Suppressor macrophage (primary cell): Measurements from ENCODE around the gene HGS.

ENCODE experiments used
- DNase-seq, 4 experiments: peaks; one replicate each; pipeline ENCODE4 v3.0.0-alpha.2; 2020 to 2022
- total RNA-seq, 17 experiments: gene quantifications; one replicate each; lab custom pipeline; 2026; ENCODE audit warnings: mixed read lengths in 6 of 17, inconsistent platforms in 3 of 17; lab: John Stamatoyannopoulos, UW

Gene HGS, protein sequence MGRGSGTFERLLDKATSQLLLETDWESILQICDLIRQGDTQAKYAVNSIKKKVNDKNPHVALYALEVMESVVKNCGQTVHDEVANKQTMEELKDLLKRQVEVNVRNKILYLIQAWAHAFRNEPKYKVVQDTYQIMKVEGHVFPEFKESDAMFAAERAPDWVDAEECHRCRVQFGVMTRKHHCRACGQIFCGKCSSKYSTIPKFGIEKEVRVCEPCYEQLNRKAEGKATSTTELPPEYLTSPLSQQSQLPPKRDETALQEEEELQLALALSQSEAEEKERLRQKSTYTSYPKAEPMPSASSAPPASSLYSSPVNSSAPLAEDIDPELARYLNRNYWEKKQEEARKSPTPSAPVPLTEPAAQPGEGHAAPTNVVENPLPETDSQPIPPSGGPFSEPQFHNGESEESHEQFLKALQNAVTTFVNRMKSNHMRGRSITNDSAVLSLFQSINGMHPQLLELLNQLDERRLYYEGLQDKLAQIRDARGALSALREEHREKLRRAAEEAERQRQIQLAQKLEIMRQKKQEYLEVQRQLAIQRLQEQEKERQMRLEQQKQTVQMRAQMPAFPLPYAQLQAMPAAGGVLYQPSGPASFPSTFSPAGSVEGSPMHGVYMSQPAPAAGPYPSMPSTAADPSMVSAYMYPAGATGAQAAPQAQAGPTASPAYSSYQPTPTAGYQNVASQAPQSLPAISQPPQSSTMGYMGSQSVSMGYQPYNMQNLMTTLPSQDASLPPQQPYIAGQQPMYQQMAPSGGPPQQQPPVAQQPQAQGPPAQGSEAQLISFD
- total RNA-seq: 77.6 to 178 (median 97.4) reads per million in 17 experiments

- DNase-seq: peak; percentile 100
These were observed at the start of gene HGS, which contains the start of gene ARL16 for GRCh38 chr17:81683584-81684441. TSS of gene HGS (plus strand) at chr17:81684011. CDS start at chr17:81684067, 56 bp downstream. TSS of gene ARL16 (minus strand) at chr17:81683797. CDS start at chr17:81683753, 44 bp downstream.

GRCh38 chr17:81635431-81635830 lies 48.4 kb upstream of the HGS start:
- no peak for DNase-seq

DNA sequence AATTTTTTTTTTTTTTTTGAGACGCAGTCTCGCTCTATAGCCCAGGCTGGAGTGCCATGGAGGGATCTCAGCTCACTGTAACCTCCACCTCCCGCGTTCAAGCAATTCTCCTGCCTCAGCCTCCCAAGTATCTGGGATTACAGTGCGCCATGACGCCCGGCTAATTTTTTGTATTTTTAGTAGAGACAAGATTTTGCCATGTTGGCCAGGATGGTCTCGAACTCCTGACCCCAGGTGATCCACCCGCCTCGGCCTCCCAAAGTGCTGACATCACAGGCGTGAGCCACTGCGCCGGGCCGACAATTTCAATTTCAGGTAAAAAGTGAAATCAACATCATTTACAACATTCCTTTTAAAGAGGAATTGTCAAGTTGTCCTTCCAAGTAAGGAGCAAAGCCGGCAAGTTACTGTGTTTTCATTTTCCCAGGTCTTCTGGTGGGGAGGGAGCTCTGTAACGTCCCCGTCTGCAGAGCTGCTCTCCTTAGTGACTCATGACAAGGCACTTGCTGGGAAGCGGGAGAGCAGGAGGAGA lies 47.8 kb upstream of the HGS start:
- DNase-seq: peak in 1 of 4 experiments; percentile 36

GRCh38 chr17:81636505-81637288 lies 47.1 kb upstream of the HGS start, which contains the start of the genes NPLOC4 and TSPAN10:
TSS of gene NPLOC4 (minus strand) at chr17:81637112. CDS start at chr17:81636930, 182 bp downstream.
TSS of gene TSPAN10 (plus strand) at chr17:81637196. CDS start at chr17:81642413, 5,217 bp downstream.
- DNase-seq: peak; percentile 93 to 97 (median 96)

DNA sequence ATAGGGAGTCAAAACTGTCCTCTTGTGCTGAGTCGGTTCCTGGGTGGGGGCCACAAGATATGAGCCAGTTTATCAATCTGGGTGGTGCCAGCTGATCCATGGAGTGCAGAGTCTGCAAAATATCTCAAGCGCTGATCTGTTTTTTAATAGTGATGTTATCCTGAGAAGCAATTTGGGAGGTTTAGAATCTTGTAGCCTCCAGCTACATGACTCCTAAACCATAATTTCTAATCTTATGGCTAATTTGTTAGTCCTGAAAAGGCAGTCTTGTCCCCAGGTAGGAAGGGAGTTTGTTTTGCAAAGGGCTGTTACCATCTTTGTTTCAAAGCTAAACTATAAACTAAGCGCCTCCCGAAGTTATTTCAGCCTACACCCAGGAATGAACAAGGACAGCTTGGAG lies 45.1 kb upstream of the HGS start:
- DNase-seq: no peak

GRCh38 chr17:81640011-81640410 lies 43.8 kb upstream of the HGS start:
- no peak for DNase-seq

DNA sequence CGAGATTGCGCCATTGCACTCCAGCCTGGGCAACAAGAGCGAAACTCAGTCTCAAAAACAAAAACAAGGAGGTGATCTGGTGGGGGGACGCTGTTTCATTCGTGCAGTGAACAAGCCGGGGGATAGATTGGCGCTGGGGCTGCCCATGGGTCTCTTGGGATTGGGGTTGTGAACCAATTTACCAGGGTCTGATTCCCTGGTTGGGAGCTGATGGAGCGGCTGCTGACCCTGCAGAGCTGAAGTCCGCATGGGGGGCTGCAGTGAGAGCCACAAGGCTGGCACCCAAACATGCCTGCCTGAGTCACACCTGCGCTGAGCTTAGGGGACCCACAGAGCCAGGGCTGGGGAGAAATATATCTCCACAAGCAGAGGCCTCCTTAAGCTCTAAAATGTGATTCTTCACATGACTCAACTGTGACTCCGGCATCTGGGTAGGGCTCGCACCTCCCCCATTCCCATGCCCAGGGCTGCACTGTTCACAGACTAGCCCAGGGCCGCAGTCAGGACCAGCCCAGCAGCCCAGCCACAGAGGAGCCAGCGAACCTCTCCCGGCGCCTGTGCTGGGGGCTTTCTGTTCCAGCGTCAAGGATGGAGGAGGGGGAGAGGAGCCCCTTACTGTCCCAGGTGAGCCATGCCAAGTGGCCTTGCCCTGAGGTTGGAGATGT lies 41.9 kb upstream of the HGS start:
- DNase-seq: no peak

DNA sequence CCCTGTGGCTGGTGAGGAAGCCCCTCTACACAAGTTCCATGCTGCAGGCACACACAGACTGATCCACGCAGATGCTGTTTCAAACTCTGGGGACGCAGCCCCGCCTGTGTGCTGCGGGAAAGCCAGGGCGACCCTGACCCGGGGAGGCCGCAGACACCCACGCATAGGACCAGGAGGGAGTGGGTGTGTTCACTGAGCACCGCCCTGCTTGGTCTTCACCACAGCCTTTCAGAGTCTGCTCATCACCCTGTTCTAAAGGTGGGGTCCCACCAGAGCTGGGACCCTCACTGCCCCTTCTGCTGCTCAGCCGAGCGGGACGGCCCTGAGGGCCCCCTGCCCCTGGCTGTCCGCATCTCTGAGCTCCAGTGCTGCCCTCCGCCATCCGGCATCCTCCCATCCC lies 39.3 kb upstream of the HGS start:
- no peak for DNase-seq

DNA sequence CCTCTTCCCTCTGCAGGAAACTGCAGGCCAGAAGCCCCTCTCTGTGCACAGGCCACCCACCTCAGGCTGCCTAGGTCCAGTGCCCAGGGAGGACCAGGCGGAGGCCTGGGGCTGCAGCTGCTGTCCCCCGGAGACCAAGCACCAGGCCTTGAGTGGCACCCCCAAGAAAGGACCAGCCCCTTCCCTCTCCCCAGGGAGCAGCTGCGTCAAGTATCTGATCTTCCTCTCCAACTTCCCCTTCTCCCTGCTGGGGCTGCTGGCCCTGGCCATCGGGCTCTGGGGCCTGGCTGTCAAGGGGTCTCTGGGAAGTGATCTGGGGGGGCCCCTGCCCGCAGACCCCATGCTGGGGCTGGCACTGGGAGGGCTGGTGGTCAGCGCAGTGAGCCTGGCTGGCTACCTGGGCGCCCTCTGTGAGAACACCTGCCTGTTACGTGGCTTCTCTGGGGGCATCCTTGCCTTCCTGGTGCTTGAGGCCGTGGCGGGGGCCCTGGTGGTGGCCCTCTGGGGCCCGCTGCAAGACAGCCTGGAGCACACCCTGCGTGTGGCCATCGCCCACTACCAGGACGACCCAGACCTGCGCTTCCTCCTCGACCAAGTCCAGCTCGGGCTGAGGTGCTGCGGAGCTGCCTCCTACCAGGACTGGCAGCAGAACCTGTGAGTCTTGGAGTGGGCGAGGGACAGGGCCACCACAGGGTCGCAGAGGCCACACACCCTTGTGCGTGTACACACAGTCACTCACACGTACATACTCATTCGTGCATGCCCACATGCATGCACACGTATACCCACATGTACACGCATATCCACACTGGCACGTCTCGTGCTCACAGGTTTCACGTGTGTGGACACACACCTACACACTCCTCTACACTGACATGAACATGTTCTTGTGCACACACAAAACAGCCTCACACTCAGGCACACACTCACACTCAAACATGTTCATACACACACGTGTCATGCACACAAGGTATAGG lies 38.5 kb upstream of the HGS start:
- DNase-seq: peak in 3 of 4 experiments; percentile 22 to 42 (median 33)

- DNase-seq: no peak
These were observed 36.8 kb upstream of the HGS start for GRCh38 chr17:81646869-81647600.

- DNase-seq: no peak
These were observed 36.2 kb upstream of the HGS start for GRCh38 chr17:81647640-81648012.

GRCh38 chr17:81648013-81648706 lies 35.7 kb upstream of the HGS start:
- DNase-seq: no peak

DNA sequence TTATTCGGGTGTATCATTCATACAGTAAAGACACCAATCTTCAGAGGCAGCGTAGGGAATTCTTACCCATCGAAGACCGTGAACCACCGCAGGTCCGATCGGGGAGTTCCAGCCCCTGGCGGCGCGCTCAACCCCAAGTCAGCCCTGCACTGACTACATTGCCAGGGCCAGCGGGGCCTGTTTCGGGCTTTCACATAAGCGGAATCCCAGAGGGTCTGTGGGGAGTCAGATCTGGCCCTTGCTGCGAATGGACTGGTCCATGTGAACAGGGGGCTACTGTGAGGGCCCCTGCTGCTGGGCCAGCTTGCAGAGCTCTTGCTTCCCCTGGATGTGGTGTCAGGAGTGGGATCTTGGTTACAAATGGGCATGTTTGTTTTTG lies 35.1 kb upstream of the HGS start:
- DNase-seq: no peak

DNA sequence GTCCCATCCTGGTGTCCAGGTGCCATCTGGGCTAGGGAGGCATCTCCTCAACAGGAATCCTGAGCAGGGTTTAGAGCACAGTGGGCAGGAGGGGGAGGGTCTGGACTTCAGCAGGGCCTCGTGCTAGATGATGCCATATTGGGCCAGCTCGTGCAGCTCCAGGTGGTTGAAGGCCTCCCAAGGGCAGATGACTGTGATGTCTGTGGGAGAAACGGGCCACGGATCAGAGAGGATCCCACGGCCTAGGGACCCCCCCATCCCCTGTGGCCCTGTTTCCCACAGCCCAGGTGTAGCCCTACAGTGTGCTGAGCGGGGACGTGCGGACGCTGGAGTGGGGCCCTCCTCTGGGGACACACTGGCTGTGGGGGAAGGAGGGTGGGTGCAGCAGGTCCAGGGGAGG lies 32.9 kb upstream of the HGS start:
- DNase-seq: no peak

GRCh38 chr17:81651692-81652091 lies 32.1 kb upstream of the HGS start:
- no peak for DNase-seq

- no peak for DNase-seq
These were observed 30.7 kb upstream of the HGS start for GRCh38 chr17:81652906-81653771.
